Skin of body (tissue), 2 donors: ENCODE data around the gene PITRM1. TPM values are rescaled to one million over a fixed set of nuclear protein-coding genes. Genes with fewer than 3 reads are reported as not detected.
"Not testable (repeated sequence)": the region's sequence is repeated elsewhere in the genome, so short reads cannot be mapped to it uniquely, and the experiment has no call there.

ENCODE experiments used
- DNase-seq: peaks from one replicate; lab custom pipeline; 2025; lab: John Stamatoyannopoulos, UW
- total RNA-seq: library from RNA; depleted of rRNA; stranded (reverse); fragments of >200 nt; gene quantifications from one replicate; pipeline ENCODE4 v1.2.3, GENCODE V29; 2014

The PITRM1 gene
- total RNA-seq, 1 donor from 2014 or later, result 42.9 TPM

DNA sequence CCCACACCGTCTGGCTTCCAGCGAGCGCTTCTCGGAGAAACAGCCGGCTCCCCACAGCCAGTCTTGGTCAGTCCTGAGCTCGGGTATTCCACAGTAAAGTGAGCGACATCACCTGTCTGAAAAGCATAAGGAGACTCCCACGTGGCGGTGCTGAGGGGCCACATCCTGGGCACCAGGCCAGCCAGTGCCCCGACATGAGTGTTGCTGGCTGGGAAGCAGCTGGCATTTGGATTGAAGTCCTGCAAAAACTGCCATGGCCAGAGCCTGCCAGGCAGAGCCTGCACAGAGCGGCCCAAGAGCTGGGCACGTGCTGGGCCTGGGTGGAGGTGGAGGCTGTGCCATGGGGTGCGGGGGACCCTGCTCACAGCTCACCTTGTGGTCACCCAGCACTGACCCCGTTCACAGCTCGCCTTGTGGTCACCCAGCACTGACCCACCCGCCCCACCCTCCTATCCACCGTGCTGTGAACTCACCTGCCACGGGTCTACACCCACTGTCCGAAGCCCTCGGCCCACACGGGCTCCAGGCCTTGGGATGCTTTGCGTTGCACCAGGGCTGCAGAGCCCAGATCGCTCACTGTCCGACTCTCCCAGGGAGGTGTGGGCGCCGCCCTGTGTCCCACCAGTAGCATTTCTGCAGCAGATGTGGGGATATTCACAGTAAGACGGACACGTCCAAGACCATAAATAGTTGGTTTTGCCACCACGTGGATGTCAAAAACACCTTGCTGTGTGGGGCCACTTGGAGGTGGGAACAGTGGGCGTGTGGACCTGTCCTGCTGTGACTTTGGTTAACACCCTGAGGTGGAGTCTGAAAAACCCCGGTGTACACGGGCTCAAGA is 48.8 kb downstream of the PITRM1 start:
- DNase-seq, result no peak

DNA sequence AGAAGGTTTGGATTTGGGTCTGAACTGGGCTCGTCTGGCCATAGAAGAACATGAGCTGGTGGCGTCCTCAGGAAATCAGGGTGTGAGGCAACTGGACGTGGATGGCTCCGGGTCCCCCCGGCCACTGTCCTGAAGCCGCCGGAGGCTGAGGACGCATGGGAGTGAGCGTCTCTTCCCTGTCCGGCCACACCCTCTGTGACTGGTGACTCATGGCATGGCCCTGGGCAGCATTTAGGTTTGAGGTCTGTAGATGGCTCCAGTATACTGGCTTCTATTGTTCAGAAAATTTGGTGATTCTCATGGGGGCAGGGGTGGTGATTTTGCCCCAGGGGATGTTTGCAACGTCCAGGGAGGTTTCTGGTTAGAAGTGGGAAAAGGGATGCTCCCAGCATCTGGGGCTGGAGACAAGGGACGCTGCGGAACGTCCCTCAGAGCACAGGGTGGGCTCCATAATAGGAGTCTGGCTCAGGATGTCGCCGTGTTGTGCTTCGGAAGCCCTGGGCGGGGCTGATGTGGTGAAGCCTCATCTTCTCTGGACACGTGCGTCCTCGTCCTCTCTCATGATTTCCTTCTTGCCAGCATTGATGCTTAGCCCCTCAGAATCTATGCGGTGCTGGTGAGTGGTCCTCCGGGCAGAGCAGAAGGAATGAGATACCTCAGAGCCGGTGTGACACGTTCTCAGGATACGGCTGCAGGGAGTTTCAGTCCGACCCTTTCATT is 49.9 kb downstream of the PITRM1 start:
- DNase-seq, result no peak

DNA sequence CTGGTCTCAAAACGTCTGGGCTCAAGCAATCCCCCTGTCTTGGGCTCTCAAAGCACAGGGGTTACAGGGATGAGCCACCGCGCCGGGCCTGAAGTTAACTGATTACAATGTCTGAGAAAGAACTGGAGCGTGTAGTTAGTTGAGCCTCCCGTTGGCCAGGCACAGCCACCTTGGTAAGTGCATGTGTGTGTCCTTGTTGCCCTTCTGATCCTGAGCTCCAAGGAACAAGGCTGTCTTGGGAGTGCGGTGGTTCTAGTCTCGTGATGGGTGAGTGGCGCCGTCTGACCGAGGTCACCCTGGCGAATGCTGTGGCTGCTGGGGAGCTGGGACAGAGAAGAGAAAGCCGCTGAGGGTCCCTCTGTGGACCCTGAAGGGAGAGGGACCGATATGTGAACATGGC is 50.5 kb downstream of the PITRM1 start:
- no peak for DNase-seq

DNA sequence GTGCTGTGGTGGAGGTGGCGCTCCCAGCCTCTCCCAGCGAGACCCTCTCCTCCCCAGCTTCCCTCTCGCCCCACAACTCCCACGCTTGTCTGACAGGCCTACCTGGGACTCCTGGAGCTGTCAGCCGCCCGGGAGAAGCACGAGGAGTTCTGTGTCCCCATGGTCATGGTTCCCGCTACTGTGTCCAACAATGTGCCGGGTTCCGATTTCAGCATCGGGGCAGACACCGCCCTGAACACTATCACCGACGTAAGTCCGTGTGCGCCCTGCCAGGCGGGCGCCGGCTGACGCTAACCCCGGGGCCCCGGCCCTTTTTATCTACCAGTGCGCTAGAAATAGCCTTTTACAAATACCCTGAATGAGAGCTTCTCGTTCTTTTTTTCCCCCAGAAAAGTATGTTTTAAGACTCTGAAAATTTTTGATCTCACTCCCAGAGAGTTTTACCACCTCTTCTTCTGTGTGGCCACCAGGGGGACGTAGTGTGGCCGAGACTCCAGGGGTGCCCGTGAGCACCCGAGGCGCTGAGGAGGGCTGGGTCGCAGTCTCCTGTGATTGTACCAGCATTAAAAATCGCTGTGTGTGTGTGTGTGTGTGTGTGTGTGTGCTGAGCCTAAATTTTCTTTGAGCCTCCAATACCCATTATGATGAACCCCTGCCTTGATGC is 52.7 kb downstream of the PITRM1 start:
- no peak for DNase-seq

DNA sequence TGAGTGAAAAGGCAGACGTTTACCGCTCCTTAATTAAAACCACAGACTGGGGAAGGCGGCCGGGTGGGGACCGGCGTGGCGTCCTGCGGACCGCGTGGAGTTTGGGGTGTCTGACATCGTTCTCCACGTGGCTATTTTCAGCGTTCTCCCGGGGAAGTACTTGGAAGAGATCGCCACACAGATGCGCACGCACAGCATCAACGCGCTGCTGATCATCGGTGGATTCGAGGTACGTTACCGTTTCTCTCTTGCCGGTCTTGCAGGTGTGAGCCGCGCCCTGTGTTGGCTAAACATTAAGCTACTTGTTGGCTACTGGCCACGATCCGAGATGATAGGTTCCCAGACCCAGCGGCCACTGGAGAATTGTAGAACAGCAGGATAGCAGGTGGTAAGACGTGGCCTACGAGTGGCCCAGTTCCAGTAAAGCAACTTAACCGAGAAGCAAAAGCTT is 53.9 kb downstream of the PITRM1 start:
- DNase-seq, result no peak

DNA sequence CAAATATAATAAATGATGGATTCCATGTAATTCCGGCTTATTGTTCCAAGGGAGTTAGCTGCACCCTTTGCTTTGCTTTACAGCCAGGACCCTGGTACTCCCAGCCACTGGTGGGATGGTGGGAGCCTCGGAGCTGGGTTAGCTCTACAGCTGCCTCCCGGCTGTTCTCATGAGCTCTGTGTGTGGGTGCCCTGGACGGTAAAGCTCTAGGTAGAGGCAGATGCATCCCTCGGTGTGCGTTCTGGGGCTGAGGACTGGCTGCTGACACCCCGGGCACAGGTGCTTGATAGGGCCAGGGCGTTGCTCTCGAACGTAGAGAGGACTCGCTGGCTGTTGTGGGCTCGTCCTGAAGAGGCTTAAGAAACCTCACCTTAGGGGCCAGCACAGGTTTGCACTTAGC is 55.1 kb downstream of the PITRM1 start:
- no peak for DNase-seq

DNA sequence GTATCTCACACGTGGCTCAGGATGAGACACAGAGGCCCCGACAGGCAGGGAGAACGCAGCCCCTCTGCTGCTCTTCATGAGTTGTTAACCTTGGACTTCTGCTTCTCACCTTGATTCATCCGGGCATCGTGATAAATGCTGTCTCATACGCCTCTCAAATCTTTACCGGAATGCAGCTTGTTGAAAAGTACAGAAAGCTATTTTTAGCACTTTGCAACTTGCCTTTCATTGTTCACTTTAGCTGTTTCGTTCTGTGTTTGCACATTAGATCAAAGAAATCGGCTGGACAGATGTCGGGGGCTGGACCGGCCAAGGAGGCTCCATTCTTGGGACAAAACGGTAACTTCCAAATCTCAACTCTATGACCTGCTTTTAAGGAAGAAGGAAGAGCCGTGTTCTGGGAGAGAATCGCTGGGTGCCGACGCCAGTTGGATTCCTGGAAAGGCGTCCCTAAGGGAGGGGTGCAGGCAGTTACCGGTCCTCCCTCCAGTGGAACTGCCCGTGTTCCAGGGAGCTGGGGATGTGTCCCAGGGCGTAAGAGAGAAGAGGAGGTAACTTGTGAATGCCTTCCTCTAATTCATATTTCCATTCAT is 56.0 kb downstream of the PITRM1 start:
- DNase-seq, result no peak

DNA sequence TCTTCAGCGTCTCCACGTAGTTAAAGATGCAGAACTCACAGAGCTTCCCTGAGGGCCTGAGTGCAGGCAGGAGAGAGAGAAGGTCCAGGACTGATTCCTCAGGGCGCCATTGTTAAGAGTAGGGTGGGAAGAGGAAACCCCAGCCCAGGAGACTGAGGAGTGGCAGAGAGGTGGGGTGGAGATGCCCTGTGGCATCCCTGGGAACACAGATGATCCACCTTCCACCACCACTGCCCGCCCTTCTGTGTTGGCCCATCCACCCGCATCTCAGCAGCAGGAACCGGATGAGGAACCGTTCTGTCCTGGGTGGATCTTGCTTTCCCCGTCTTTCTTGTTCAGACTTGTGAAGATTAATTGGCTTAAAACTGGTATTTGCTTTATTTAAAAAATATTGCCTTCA is 56.9 kb downstream of the PITRM1 start:
- no peak for DNase-seq

DNA sequence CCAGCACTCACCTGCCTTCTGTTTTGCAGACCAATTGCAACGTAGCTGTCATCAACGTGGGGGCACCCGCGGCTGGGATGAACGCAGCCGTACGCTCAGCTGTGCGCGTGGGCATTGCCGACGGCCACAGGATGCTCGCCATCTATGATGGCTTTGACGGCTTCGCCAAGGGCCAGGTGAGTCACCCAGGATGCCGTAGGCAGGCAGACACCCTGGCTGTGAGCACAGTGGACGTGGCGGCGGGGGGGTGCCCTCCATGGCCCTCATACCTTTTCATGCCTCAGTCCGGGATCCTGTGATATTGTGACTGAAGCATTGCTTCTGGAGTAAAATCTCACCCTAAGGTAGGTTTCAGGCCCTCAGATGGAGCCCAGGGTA is 59.2 kb downstream of the PITRM1 start:
- no peak for DNase-seq

DNA sequence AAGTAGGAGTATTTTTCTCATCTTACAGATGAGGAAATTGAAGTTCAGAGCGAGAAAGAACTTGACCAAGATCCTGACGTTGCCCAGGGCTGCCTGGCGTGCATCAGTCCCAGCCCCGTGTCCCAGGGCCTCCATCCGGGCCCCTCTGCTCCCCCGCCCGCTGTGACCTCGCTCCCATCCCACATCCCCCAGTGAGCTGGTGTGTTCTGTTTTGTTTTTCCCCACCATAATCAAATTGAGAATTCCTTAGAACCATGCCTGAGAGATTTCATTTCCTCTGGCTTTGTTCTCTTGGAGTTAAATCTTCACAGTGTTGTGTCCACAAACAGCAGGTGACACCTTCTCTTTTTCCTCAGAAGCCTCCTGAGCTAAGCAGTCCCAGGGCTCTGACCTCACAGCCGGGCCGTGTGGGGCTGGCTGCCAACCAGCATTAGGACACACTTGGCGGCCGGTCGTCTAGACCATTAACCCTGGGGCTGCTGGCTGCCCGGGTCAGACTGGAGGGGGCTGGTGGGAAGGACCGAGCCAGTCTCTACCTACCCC is 60.9 kb downstream of the PITRM1 start:
- DNase-seq, result no peak

DNA sequence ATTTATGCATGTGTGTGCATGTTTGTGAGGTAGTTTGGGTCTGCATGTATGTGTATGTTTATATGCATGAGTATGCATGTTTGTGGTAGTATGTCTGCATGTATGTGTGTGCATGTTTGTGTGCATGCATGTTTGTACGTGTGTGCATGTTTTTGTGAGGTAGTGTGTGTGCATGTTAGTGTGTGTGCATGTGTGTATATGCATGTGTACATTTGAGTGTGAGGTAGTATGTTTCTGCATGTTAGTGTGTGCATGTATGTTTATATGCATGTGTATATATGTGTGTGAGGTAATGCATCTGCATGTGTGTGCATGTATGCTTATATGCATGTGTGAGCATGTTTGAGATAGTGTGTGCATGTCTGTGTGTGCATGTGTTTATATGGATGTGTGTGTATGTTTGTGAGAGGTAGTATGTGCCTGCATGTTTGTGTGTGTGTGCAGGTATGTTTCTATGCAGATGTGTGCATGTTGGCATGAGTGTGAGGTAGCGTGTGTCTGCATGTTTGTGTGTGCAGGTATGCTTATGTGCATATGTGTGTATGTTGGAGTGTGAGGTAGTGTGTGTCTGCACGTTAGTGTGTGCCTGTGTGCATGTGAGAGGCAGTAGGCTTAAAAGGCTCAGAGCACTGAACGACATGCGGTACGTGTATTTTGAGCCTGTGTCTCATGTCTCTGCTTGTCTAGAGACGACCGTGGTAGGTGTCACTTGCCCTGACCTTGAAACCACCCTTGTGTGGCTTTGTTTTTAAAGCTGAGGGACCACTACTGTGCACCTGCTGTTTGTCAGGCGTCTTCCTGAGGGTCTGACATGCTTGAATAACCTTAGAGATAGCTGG is 61.6 kb downstream of the PITRM1 start:
- DNase-seq, result no peak

DNA sequence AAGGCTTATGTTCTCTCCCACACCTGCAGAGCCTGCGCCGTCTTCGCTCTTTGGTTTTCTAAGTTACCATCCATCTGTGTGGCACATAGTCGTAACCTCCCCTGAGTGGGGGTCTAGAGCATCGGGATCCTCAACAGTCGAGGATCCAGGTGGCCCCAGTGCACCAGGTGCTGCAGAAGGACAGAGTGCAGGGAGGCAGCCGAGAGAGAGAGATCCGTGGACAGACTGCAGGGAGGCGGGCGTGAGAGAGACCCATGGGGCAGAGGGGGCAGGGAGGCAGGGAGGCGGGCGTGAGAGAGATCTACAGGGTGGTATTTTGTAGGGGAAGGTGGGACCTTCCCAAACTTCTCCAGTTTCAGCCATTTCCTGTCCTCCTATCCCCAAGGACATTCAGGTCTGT is 62.9 kb downstream of the PITRM1 start:
- DNase-seq, result no peak

DNA sequence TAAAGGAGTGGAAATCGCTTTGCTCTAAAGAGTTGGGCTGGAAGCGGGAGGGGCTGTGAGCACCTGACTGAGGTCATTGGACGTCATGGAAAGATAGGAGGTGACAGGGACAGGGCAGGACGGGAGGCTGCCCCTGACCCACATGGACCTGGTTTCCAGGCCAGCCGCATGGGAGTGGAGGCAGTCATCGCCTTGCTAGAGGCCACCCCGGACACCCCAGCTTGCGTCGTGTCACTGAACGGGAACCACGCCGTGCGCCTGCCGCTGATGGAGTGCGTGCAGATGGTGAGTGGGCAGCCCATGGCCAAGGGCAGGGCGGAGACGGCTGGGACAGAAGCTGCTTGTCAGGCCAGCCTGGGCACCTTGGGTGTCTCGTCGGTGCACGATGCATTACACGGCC is 63.4 kb downstream of the PITRM1 start:
- no peak for DNase-seq

DNA sequence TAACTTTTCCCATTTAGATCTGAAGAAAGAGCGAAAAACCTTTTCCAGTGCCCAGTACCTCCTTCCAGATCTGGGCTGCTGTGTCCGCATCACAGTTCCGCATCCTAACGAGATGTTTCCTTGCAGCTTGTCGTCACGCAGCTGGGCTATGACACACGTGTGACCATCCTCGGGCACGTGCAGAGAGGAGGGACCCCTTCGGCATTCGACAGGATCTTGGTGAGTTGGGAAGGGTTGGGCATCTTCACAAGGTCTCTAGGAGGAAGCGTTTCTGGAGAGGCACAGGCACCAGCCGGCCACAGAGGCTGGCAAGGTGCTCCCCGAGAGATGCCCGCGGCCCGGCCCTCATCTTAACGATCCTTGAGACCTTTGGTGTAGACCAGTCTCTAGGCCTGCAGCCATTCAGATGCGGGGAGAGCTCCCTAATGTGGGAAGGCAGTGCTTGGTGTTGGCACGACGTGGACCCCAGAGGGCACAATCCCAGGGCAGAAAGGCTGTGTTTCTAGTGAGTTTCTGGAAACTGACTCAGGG is 63.9 kb downstream of the PITRM1 start:
- no peak for DNase-seq

DNA sequence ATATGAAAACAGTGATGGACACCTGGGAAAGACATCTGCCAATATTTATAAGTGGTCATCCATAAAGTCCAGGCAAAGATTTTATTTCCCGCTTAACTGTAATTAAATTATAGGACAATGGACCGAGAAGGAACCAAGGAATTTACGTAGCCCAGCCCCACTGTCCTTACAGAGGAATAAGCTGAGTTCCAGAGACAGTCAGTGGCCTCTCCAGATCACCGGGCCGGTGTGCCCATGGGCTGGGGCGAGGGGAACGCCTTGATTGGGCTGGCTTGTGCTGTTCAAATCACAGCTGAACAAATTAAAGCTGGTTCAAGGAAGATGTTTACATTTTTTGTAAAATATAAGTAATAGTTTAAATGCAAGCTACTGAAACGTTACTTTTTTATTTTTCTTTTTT is 64.5 kb downstream of the PITRM1 start:
- no peak for DNase-seq

DNA sequence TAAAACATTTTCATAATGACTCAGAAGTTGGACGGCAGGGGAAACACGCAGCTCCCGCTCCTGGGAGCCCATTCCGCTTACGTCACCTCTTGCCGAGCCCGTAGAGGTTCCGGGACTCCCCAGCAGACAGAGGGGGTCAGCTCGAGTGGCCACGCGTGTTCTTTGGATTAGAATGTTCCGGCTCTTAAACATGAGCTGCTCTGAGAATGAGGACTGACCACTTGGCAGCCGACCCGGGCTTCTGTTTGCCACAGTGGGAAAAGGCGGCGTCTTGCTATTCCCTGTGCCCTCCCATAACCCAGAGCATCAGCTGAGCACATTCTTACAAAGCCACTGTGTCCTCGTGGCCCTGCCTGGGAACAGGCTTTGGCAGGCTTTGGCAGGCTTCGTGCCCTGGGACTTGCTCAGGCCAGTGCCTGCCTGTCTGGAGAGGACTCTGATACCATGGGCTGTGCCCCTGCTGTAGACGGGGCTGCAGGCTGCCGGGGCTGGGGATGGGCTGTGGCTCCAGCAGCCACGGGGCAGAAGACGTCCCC is 65.1 kb downstream of the PITRM1 start:
- DNase-seq, result no peak

DNA sequence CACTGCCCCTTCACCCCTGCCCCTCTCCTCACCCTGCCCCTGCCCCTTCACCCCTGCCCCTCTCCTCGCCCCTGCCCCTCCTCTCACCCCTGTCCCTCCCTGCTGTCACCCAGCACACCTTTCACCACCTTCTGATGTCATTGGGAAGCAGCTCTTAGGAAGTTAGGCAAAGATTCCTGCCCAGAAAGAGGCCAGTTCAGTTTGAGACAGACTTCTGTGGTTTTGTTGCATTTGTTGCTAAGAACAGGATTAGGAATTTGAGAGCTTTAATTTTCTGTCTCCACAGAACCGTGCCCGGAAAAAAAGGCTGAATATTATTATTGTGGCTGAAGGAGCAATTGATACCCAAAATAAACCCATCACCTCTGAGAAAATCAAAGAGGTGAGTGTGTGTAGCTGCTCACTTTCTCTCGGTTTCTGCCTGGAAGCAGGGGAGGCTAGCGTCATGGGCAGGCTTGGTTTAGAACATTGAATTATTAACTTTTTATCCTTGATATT is 65.6 kb downstream of the PITRM1 start:
- no peak for DNase-seq

DNA sequence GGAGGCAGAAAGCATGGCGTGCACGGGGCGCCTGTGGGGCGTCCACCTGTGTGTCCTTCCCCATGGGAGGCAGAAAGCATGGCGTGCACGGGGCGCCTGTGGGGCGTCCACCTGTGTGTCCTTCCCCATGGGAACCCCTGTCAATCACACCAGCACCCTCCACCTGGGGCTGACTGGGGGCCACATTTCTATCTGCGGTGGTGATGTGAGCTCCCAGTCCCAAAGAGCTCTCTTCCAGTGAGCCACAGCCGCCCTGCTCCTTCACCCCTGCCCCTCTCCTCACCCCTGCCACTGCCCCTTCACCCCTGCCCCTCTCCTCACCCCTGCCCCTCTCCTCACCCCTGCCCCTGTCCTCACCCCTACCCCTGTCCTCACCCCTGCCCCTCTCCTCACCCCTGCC is 66.3 kb downstream of the PITRM1 start:
- DNase-seq, result not testable (repeated sequence)

DNA sequence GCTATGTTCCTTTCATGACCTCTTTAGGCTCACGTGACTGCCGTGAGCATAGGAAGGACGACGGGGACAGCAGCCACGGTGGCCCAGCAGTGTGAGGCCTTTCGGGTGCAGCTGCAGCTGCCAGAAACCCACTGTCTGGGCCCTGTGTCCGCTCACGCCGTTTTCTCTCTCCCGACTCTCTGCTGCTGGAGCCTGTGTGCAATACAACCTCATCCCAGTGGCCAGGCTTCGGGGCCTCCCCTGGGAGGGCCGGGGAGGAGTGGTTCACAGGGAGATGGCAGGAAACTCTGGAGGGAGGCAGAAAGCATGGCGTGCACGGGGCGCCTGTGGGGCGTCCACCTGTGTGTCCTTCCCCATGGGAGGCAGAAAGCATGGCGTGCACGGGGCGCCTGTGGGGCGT is 66.7 kb downstream of the PITRM1 start:
- no peak for DNase-seq

DNA sequence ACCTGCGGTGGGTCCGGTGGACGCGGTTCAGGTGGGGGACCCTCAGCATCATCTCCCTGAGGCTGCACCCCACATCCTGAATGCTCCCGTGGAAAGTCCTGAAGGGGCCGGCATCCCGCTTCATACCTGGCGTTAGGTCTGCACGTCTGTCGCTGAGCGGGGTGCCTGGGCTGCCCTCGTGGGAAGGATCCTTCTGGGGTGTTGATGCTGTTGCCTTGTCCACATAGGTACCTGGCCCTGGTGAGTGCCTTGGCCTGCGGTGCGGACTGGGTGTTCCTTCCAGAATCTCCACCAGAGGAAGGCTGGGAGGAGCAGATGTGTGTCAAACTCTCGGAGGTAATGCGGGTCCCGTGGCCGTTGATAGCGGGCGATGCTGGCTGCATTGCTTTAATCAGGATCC is 67.4 kb downstream of the PITRM1 start:
- DNase-seq, result no peak
